Ovary (tissue), 3 donors: ENCODE results near the gene MTERF4.

Experiments used
- EP300 ChIP-seq: sonication (generic); formaldehyde crosslinking; IDR thresholded peaks from one replicate; pipeline ENCODE4 v1.6.1; 2017; ENCODE audit warnings: antibody characterized with exemption
- POLR2A ChIP-seq: fragments of 450-650 bp; IDR thresholded peaks from one replicate; pipeline ENCODE4 v1.6.1; 2017; ENCODE audit warnings: antibody characterized with exemption, mild to moderate bottlenecking, moderate library complexity
- TF ChIP-seq, protein P1 (sequence below), 3 donors: fragments of 450-650 bp in 2 of 3; fragments of 200-600 bp in 1 of 3; IDR thresholded peaks; one replicate each; pipeline versions ENCODE4 v1.5.1 to v1.8.0; 2016 to 2022; ENCODE audit warnings: antibody characterized with exemption in 3 of 3, mild to moderate bottlenecking in 1 of 3
- donor health status: DM: no; HTN: no; CAD: no.

- TF ChIP-seq, protein P1, sequence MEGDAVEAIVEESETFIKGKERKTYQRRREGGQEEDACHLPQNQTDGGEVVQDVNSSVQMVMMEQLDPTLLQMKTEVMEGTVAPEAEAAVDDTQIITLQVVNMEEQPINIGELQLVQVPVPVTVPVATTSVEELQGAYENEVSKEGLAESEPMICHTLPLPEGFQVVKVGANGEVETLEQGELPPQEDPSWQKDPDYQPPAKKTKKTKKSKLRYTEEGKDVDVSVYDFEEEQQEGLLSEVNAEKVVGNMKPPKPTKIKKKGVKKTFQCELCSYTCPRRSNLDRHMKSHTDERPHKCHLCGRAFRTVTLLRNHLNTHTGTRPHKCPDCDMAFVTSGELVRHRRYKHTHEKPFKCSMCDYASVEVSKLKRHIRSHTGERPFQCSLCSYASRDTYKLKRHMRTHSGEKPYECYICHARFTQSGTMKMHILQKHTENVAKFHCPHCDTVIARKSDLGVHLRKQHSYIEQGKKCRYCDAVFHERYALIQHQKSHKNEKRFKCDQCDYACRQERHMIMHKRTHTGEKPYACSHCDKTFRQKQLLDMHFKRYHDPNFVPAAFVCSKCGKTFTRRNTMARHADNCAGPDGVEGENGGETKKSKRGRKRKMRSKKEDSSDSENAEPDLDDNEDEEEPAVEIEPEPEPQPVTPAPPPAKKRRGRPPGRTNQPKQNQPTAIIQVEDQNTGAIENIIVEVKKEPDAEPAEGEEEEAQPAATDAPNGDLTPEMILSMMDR (IDR thresholded peaks at IDR 0.05), result no peak
- TF ChIP-seq POLR2A (no peak), EP300 (no peak)
Measured at GRCh38 chr2:241121008-241121407, 18.9 kb upstream of the MTERF4 start.
